GM19397 (cell line): Measurements from ENCODE around the gene CASP1.
A peak's percentile ranks its signal among the peaks of the same experiment; 100 is the strongest.
"Not testable (repeated sequence)": the region's sequence is repeated elsewhere in the genome, so short reads cannot be mapped to it uniquely, and the experiment has no call there.

Source experiments
- ATAC-seq: cut with Tn5 transposase; IDR thresholded peaks from one replicate; pipeline ENCODE4 v1.9.1; 2021; ENCODE audit warnings: mild to moderate bottlenecking, moderate library complexity; ENCODE audit not compliant: unreplicated experiment

Gene CASP1

DNA sequence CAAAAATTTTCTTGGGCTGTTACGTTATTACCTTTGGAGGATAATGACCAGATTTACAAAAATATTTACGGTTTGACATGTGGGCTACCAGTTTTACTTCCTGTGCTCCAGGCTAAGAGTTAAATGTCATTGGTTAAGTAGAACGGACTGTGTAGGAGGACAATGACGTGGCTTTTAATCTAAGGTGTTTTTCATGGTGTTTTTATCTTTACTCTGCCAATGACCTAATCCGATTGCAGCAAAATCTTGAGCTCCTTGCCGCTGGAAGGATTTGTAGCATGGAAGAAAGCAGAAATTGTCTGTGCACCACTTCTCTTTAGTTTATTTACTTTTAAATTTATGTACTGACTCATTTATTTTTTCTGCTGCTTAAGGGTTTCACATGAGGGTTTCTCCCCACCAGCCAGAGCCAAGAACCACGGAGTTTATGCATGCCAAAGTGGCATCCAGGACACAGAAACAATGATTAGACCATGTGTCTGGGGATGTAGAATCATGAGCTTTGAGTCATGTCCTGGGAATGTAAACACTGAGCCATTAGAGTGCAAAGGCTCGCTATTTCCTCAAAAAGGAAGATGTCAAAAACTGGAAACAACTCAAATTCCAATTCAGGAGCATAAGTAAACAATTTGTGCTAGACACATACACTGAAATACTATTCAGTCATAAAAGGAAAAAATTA, 12.1 kb upstream of the CASP1 start:
- ATAC-seq = no peak

DNA sequence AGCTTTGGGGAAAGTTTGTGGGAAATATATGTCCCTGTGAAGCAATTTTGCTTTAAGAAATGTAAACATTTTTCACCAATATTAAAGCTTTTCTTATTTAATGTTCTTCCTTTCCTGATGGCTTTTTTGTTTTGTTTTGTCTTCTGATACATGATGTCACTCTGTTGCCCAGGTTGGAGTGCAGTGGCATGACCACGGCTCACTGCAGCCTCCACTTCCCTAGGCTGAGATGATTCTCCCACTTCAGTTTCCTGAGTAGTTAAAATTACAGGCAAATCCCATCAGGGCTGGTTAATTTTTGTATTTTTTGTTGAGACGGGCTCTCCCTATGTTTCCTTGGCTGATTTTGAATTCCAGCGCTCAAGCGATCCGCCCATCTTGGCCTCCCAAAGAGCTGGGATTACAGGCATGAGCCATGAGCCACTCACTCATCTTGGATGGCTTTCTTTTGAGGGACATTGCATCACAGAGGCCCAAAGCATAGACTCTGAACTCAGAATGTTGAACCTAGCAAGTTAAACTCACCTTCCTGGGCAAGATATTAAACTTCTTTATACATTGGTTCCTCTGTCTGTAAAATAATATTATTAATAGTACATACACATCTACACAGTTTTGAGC, 10.8 kb upstream of the CASP1 start:
- ATAC-seq = no peak

DNA sequence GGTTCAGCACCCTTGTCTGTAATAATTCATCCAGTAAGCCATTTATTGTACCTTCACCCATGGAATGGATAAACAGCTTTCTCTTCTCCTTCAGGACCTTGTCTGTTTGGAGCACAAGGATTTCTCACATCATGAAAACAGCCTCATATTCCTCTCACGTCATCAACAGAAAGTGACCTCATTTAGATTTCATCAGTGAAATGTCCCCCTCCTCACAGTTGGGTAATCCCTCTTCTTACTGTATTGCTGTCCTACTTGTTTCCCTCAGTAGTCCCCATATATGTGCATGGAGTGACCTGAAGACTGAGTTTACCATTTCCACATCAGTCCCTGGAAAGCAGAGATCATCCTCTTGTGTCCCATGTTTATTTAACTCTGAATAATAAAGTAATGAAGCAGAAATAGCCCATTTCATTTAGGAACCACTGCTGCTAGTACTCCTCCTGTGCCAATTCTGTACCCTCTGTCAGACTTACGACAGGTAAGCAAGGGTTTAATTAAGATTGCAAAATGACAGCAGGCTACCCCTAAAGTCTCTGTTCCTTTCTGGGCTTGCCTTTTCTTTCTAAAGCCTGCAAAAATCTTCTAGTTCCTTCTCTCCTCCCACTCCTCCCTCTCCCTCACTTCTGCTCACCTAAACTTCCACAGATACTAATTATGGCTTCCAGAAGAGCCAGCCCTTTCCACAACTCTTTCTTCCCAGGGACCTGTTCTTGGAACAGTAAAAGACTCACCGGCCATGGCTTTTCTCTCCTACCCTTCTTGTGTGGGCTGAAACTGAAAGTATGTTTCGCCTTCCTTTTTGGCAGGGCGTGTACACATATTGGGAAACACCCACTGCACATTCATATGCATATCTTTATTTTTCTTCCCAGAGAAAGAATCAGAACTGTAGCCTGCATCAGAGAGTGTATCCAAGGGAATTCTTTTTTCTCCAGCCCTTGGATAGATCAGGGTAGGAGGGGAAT, 9.9 kb upstream of the CASP1 start, which contains the start of gene CARD16:
Gene CARD16, minus strand, starts transcription at position 779 of the 968 bp plus-strand sequence. Its CDS starts 38 bp downstream, at position 741.
- peak; percentile 98 for ATAC-seq

DNA sequence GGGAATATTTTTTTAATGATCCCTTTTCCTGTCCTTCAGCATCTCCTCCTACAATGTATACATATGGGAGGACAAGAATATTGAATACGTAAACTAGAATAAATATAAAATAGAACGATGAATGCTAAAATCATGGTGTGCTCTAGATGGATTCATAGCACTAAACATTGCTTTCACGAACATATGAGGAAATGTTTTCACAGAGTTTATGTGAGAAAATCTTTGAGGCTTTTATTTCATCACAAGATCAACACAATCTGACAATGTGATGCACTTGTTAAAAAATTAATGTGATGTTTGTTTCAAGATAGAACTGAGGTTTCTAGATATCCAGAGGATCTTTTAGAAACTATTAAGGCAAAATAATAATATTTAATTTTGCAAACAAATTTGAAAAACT, 7.2 kb upstream of the CASP1 start:
- ATAC-seq = no peak

DNA sequence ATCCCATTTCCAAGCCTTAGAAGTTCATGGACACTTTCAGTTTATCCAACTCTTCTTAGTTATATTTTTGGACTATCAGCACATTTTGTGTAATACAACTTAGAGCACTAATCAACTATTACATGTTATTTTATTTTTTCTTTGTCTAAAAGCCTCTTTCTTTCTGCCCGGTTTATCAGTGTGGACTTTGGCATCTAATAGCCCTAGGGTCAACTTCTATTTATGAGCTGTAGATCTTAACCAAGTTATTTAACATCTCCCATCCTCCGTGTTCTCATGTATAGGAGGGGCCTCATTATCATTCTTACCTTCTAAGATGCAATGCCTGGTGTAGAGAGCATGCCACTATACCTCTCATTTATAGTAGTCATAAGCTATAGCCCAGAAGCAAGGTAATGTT, 5.8 kb upstream of the CASP1 start:
- no peak for ATAC-seq

DNA sequence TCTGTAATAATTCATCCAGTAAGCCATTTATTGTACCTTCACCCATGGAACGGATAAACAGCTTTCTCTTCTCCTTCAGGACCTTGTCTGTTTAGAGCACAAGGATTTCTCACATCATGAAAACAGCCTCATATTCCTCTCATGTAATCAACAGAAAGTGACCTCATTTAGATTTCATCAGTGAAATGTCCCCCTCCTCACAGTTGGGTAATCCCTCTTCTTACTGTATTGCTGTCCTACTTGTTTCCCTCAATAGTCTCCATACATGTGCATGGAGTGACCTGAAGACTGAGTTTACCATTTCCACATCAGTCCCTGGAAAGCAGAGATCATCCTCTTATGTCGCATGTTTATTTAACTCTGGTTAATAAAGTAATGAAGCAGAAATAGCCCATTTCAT, 556 bp downstream of the CASP1 start:
- not testable (repeated sequence) for ATAC-seq

DNA sequence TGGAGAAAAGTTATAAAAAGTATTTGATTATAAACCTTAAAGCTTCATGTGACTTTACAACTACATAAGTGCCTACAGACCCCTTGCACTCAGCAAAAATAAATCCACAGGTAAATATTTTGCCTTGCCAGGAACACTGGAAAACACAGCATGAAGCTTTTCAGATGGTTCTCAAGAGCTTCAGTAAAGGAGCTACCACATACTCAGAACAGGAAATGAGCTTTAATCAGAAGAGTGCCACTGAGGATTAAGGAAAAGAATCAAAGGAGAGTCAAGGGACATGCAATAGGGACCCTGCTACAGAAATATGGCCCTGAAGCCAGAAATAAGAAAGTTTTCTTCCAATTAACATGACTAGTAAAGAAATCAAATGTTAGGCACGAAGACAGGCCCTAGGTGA, 1.2 kb downstream of the CASP1 start:
- no peak for ATAC-seq

DNA sequence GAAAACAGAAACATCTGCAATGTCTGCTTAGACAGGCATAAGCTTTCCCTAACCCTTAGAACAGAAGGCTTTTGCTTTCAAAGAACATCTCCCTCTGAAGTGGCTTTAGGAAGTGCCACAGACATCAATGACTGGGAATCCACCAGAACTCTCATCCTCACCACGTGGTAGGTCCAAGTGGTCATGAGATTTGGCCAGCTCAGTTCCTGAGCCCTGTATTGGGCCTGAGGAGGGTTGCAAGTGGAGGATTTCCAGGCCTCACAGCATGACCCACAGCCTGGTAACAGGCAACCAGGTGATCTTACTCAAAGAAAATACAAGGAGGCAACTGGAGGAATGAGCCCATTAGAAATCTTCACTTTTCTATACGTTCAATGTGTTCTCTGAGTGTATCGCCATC, 1.6 kb downstream of the CASP1 start:
- no peak for ATAC-seq

DNA sequence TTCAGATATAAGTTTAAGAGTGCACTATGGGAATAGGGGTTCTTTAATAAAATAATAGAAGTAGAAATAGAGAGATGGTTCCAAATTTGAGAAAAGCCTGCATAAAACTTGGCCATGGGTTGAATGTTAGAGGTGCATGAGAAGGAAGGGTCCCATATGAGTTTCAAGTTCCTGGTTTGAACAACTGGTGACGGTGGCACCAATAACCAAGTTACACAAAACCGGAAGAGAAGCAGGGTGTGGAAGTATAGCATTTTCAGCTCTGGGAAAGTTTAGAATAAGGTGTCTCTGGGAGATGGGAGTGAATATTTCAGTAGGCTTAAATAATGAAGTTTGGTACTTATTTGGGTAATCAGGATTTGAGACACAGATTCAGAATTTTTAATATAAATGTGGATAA, 2.4 kb downstream of the CASP1 start:
- no peak for ATAC-seq

DNA sequence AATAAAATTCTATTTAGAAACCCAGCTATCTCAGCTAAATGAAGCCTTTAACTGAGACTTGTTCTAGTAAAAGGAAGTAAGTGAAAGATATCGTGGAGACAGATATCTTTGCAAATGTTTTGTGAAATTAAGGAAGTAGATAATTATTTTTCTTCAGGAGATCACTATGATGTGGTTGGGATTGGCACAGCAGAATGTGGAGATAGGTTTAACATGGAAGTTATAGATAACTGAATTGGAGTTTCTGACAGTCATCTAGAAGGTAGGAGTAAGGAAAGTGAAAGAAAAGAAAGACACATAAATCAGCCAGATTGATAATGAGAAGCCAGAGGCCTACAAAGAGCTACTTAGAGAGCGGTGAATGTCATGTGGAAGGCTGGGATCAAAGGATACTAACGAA, 7.3 kb downstream of the CASP1 start:
- ATAC-seq = no peak

DNA sequence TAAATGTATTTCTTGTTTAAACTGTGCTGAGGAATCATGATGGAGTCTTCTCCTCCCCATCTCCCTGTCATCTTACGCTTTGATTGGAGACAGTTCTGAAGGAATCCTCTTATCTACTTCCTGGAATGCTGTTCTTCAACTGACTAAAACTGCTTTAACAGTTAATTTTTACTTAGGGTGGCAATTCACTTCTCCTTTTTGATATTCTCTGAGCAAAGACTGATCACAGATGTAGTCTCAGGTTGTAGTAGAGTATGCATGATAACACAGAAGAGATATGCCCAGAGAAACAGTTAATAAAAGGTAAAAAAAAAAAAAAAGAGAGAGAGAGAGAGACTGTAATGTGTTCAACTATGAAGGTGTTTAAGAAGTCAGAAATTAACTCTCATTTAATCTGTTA, 10.6 kb downstream of the CASP1 start:
- ATAC-seq = no peak

DNA sequence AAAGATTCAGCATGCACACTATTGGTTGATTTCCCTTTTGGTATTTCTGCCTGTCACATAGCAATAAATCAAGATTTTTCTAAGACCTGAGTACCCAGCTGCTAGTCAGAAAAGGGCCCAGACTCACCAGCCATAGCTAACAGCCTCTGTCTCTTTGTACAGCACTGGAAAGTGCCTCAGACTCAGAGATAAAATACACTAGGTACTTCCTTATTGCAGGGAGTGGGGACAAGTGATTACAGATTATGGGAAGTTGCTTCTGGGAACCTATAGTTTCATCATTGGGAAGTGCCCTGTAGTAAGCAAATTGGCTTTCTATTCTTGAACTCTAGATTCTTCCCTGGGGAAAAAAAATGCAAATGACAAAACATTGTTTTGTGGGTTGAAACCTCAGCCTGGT, 11.9 kb downstream of the CASP1 start, which contains the start of gene CASP5:
Gene CASP5, minus strand, starts transcription at position 166 of the 400 bp plus-strand sequence. Its CDS starts 32 bp downstream, at position 134.
- ATAC-seq = no peak

DNA sequence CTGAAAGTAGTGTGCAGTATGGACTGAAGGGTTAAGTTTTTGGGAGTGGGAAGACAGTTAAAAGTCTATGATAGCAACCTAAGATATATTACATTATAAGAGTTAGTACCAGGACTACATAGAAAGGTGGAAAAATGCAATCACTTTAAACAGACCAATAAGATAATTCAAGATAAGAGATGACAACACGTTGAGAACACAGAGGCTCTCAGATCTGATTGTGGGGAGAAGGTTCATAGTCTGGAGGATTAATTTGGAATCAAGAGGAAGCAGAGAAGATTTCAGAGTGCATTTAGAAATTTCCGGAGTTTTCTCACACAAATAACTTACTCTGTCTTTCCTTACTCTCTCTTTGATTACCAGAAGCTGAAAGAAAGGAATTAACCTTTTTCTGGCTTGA, 12.4 kb downstream of the CASP1 start:
- no peak for ATAC-seq

DNA sequence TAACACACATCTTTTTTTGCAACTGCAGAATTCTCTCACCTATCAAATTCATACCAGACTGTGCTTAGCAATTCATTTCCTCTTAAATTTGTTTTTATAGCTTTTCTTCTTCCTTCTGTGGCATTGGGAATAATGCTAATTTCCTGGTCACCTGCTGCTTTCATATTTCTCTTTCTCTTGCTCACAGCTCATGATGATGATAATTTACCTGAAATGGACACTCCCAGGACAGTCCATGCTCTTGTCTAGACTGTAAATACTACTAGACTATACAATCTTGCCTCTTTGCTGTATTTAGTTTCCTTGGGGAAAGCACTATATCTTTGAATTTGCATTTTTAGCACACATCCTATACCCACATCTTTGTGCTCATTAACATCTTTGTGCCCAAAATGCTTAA, 27.5 kb downstream of the CASP1 start:
- ATAC-seq = no peak

DNA sequence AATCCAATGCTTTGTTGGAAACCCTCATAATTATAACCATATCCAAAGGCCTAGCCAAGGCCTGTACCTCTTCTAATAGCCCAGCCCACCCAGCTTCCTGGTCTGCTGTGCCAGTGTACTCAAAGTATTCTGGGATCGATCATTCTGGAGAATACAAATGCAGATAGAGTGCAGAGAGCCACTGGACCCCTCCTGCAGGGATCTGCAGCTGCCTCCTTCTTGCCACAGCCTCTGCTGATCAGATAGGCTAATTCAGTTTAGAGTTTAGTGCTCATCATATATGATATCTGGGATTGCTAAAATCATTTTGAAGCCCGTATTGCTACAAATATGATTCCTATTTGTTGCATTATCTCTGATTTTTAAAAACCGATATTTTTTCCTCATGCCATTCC, 29.5 kb downstream of the CASP1 start:
- ATAC-seq = no peak

DNA sequence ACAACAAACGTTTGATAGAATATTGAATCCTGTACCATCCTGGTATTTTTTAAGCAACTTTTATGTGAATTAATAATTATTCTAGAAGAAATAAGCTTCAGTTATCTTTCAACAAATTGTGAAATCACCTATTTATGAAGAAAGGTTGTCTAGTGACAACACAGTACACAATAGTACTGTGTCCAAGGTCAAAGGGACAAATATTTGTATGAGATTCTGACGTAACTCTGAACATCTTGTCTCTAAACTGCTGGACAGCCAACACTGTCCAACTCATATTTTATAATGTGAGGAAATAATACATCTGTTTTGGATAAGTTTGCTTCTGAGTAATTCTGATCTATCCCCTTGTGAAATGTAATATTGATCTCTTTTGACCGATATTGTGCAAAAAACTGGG, 30.9 kb downstream of the CASP1 start:
- ATAC-seq = no peak

DNA sequence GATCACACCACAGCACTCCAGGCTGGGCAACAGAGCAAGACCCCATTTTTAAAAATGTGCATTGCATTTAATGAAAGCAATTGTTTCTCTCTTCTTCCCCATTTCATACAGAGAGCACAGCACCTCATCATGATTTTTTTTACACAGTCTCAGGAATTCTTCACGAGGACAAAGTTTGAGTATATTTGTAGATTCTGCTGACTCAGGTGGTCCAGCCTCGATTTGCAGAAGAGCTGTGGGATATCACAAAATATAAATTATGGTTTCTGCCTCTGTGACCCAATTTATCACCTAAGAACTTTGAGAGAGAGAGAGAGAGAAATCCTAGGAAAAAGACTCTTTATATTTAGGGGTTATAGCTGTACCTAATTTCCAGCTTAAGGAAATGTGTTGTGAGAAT, 31.8 kb downstream of the CASP1 start:
- no peak for ATAC-seq

DNA sequence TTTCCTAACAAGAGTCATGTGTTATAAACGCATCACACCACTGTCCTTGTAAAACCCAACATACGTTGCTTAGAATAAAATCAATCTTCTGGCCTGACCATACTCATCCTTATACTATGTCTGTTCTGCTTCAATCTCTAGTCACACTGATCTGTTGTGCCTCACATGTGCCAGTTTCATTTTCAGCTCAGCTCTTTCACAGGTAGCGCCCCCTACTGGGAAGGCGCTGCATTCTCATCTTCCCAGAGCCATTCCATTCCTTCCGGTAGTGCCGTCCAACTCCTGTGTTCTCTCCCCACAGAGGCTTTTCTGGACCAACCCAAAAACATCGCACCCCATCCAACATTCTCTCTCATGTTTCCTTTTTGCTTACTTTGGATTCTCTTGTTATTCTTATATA, 34.1 kb downstream of the CASP1 start:
- peak; percentile 84 for ATAC-seq

DNA sequence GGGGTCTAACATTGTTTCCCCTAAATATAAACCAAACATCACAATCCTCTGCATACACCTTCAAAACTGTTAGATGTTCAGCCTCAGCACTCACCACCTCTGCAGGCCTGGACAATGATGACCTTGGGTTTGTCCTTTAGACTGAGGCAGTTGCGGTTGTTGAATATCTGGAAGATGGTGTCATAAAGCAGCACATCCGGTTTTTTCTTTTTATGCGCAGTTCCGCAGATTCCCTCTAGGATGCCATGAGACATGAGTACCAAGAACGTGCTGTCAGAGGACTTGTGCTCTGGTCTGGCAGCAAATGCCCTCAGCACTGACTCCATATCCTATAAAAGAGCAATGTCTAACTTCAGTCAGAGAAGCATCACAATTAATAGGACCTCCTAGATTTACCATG, 34.8 kb downstream of the CASP1 start:
- no peak for ATAC-seq

DNA sequence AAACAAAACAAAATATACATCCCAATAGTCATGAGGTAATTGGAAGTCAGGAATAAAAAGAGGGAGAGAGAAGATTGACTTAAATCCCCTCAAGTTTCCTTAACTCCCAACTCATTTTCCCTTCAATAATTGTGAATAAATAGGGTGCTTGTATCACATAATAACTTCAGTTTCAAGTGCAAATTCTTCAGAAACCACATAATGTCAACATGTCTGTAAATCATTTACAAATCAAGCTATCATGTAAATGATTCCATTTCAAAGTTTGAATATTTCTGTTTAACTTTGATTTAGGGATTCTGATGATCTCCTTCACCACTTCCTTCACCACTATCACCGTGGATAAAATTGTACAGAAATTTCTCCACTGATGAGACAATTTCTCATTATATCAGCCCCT, 35.2 kb downstream of the CASP1 start:
- no peak for ATAC-seq

DNA sequence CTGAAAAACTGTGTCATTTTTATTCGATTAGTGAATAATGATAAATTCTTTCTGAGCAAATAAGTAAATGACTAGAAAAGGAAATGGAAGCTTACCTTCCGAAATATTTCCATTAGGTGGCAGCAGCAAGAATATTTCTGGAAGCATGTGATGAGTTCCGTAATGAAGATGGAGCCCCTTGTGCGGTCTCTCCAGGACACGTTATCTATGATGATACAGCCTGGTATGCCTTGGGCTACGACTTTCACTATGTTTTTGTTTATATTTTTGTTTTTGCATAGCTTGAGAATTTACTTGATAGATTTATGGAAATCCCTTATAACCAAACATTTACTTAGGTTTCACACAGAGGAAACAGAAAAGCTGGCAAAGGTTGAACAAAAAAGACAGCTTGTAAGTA, 37.7 kb downstream of the CASP1 start:
- no peak for ATAC-seq

DNA sequence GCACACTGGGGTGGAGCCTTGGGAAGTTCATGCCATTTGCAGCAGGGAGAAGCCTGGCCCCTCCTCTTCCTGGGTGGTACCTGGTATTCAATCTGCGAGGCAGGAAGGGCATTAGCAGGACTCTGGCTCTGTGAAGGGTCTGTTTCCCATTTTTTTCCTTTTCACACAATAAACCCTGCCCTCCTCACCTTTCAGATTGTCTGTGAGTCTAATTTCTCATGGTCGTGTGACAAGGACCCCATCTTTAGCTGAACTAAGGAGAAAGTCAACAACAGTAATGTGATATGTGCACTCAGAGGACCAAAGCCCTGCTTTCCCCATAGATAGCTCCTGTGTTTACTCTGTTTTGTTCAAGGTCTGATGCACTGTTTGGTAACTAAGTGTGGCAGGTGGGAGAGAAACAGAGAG, 39.9 kb downstream of the CASP1 start:
- ATAC-seq = no peak
